SK-N-SH (cell line): ENCODE measurements around the gene KCNJ11.

Experiments
- CTCF ChIP-seq: fragments of 200-600 bp; sonication (generic); IDR thresholded peaks from 2 replicates; pipeline ENCODE4 v1.6.1; 2017; ENCODE audit warnings: antibody characterized with exemption, mild to moderate bottlenecking, moderate library complexity
- EP300 ChIP-seq, 2 experiments: IDR thresholded peaks; 2 replicates each; pipeline versions ENCODE4 v1.4.0 to v1.6.1; 2012; ENCODE audit warnings: borderline replicate concordance in 1 of 2, low read depth in 1 of 2, low read length in 1 of 2
- REST ChIP-seq: IDR thresholded peaks from 2 replicates; pipeline ENCODE4 v1.6.1; 2012; ENCODE audit warnings: mild to moderate bottlenecking, low read depth, low read length, moderate library complexity

- TF ChIP-seq CTCF (no peak), EP300 (IDR thresholded peaks at IDR 0.05; ENCODE audit: borderline replicate concordance in 1 of 2, low read depth in 1 of 2, low read length in 1 of 2) (no peak), REST (no peak)
Observed at GRCh38 chr11:17401841-17402240, 13.4 kb upstream of the KCNJ11 start.
